Activated T-cell treated with anti-CD3 and anti-CD28 coated beads, Interleukin-2, amount 50 U/mL, for 1 hour (primary cell): Measurements from ENCODE around the gene BPIFB4.
A peak's percentile ranks its signal among the peaks of the same experiment; 100 is the strongest.
"Not testable (repeated sequence)": the region's sequence is repeated elsewhere in the genome, so short reads cannot be mapped to it uniquely, and the experiment has no call there.

Source experiments
- DNase-seq: peaks from one replicate; pipeline ENCODE4 v3.0.0-alpha.2; 2020

The BPIFB4 gene

DNA sequence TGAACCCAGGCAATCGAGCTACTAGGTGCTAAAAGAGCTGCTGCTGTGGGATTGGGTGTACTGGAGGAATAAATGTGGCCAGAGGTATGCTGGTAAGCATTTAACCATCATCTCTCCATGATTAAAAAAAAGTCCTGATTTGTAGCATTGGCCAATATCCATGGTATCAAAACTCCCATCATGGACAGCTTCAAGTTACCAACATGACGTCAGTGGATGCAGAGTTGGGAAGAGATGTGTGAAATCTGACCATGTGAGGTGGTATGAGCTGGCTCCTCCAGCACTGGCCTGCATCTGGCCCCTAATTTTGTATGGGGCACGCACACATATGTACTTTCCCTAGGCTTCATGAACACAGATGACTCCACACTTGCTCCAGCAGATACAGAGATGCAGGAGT, 11.7 kb downstream of the BPIFB4 start:
- no peak for DNase-seq

DNA sequence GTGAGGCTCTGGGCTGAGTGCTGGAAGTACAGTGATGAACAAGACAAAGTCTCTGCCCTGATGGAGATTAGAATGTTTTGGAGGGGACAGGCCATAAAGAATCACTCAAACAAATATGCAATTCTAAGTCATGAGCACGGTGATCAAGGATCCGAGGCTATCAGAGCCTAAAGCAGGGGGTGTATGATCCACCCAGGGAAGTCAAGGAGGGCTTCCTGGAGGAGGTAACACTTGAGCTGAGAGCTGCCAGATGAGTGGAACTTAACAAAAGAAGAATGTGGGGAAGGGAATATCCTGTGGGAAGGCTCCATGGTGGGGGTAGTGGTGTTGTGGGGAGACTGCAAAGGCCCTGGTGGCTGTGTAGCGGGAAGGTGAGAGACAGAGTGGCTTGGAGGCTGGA, 12.2 kb downstream of the BPIFB4 start:
- no peak for DNase-seq

DNA sequence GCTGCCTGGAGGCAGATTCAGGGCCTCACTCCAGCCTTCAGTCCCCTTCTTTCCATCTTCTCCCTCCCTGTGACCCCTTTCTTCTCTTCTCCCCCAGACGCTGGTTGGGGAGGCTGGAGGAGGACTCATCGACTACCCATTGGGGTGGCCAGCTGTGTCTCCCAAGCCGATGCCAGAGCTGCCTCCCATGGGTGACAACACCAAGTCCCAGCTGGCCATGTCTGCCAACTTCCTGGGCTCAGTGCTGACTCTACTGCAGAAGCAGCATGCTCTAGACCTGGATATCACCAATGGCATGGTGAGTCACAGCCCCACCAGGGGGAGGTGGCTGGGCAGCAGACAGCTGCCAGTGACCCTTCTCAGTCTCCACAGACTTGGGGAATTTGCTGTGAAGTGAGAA, 12.9 kb downstream of the BPIFB4 start:
- no peak for DNase-seq

DNA sequence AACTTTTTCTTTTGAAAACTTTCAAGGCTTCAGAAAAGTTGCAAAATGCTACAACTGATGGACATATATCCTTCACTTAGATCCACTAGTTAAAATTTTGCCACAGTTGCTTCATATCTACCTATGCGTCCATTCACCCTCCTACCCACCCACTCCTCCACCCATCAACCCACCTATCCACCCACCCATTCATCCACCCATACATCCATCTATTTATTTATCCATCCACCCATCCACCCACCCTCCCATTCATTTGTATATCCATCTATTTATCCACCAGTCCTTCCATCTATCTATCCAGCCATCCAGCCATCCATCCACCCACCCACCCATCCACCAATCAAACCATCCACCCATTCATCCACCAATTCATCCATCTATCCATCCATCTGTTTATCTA, 13.6 kb downstream of the BPIFB4 start:
- DNase-seq: no peak

DNA sequence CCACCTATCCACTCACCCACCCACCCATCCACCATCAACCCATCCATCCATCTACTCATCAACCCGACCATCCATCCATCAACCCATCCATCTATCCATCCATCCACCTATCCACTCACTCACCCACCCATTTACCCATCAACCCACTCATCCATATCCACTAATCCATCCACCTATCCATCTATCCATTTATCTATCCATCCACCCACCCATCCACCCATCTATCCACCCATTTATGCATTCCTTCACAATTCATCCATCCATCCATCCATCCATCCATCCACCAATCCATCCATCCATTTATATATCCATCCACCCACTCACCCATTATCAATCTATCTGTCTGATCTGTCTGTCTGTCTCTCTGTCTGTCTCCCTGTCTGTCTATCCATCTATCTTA, 14.1 kb downstream of the BPIFB4 start:
- no peak for DNase-seq

DNA sequence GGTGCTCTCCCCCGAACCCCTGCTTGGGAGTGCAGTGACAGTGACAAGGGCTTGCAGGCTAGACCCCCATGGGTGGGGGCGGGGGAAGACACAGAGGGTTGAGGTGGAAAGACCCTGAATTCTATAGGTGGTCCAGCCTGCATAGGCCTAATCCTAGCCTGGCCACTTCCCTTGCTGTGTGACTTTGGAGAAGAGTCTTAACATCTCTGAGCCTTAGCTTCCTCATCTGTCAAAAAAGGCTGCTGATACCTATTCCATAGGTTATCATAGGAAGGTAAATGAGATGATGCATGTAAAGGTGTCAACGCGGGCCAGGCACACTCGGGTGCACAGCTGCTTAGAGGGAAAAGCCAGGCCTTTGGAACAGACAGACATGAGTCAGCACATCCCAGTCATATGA, 15.8 kb downstream of the BPIFB4 start:
- DNase-seq: no peak

DNA sequence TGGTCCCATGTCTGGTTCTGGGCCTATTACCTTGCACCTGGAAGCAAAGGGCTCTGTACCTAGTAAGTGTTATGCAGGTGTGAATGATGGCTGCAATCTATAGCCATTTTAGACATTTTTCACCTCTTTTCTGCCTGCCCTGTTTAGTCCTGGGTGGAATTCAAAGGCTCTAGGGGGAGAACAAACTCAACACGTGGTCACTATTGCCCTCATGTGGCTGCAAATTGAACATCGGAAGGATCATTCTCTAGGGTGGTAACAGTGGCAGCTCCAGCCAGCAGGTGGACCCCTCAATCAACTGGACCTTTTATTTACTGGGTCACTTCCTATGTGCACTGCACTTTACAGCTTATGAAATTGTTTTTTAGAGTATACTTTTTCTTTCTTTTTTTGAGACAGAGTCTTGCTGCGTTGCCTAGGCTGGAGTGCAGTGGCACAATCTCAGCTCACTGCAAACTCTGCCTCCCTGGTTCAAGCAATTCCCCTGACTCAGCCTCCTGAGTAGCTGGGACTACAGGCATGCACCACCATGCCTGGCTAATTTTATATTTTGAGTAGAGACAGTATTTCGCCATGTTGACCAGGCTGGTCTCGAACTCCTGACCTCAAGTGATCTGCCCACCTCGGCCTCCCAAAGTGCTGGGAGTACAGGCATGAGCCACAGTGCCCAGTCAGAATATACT, 16.6 kb downstream of the BPIFB4 start:
- peak; percentile 27 for DNase-seq

DNA sequence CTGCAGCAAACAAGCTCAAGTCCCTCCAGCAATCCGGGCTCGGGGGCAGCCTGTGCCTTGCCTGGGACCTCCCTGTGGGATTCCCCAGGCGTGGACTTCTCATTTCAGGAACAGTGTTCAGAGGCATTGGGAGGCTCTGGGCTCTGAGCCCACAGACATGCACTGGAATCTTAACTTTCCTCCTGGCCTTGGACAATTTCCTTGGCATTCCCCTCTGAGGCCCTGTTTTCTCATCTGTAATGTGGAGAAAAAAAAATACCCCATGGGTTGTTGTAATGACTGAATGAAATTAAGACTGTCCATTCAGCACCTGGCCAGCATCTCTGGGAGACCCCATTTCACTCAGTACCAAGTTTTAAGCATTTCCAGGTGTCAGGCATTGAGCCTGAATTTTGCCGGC, 17.6 kb downstream of the BPIFB4 start:
- no peak for DNase-seq

DNA sequence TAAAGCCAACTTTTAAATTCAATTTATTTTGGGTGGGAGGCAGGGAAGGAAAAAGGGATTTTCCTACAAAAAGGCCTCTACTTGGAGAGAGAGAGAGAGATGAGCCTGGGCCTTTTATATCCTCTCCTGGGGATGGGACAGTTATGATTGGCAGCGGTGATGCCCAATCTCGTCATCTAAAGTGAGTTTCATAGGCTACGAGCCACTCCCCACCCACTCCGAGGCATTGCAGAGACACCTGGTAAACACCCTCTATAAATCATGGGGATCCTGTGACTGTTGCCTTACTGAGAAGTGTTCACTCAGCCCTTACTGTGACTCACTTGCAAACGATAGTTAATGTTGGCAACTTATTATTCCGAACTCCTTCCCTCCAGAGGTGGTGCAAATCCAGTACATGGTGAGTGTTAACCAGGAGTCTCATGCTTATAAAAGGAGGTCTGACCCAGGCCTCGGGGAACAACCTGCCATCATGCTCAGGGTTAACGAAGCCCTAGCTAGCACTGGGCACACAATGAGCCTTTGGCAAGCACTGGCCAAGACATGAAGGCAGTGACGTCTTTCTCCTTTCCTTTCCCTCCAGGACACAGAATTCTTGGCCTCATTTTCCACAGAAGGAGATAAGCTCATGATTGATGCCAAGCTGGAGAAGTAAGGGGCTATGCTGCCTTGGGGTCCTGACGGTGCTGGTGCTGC, 20.5 kb downstream of the BPIFB4 start:
- DNase-seq: no peak

DNA sequence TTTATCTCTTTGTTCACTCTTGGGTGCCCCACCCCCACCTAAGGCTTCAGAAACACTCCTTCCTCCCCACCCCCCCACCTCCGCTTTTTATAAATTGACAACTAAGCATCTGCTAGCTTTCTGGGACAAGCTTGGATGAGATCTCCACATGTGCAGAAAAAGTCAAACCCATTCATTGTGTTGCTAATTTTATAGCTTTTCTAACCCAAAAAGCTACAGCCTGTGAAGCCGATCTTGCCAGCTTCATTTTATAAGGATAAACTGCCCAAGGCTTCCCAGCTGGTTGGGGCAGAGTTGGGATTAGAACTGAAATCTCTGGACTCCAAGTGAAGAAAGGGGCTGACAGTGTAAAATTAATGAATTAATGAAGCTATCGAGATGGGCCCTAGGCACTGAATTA, 24.1 kb downstream of the BPIFB4 start:
- no peak for DNase-seq

DNA sequence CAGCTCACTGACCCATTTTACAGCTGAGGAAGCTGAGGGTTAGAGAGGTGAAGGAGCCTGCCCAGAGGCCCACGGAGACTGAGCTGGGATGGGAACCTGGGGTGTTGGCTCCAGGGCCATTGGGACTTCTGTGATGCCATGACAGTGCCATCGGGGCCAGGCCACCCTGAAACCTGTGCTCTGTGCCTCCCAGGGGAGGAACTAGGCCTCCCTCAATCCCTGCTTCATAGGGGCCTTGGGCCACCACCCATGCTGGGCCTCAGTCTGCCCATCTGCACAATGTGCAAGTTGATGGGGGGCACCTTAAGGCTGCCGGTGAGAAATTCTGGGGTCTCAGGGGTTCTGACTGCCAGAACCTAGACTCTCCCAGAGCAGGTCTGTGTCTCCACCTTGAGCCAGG, 24.9 kb downstream of the BPIFB4 start:
- DNase-seq: no peak

DNA sequence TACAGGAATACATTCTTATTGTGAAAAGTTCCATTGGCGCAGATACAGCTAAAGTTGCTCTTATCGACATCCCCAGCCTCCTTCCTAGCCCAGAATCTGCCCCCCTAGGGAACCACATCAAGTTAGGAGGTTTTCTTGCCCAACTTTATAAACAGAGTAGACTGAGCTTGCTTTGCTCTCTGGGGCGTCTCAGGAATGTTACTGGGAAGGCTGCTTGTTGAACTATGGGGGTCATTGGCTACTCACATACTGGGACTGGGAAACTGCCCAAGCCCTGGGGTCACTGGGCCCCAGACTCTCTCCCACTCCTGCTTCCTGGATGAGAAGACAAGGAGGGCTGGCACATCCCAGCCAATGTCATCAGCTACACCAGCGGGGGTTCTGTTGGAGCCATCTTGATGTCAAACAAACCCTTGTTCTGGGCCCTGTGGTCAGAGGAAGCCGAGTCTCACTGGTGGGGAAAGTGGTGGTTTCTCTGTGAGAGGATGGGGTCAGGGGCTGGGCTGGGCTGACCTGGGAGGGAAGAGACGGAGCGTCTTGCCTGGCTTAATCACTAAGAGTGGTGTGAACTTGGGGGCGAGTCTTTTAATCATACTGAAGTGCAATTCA, 26.0 kb downstream of the BPIFB4 start:
- DNase-seq: no peak

DNA sequence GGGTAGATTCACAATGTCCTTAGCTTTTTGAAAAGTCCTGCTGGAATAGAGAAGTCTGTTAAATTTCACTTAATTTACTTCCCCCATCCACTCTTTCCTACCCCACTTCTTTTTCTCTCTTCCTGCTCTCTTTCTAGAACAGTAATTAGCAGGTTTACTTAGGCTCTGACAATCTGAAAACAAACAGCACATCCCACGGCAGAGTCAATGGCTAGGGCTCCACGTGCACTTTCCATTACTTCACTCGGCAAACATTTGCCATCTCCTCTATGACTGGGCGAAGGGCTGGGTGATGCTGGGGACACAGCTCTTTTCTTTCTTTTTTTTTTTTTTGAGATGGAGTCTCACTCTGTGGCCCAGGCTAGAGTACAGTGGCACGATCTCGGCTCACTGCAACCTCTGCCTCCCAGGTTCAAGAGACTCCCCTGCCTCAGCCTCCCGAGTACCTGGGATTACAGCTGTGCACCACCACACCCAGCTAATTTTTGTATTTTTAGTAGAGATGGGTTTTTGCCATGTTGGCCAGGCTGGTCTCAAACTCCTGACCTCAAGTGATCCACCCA, 26.7 kb downstream of the BPIFB4 start:
- DNase-seq: not testable (repeated sequence)

DNA sequence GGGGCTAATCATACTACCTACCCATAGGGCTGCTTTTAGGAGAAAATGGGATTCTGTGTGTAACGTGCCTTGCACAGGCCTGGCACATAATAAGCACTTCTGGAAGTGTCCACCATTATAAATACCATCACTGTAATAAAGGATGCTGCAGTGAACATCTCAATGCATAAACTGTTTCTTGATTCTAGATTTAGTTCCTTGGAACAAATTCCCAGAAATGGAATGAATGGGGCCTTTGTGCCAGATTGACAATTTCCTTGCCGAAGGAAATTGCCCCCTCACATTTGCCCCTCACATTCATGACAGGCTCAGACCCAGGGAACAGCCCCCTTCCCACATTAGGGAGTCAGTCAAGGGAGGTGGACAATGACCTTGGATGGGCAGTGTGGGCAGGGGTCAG, 29.2 kb downstream of the BPIFB4 start:
- DNase-seq: no peak

DNA sequence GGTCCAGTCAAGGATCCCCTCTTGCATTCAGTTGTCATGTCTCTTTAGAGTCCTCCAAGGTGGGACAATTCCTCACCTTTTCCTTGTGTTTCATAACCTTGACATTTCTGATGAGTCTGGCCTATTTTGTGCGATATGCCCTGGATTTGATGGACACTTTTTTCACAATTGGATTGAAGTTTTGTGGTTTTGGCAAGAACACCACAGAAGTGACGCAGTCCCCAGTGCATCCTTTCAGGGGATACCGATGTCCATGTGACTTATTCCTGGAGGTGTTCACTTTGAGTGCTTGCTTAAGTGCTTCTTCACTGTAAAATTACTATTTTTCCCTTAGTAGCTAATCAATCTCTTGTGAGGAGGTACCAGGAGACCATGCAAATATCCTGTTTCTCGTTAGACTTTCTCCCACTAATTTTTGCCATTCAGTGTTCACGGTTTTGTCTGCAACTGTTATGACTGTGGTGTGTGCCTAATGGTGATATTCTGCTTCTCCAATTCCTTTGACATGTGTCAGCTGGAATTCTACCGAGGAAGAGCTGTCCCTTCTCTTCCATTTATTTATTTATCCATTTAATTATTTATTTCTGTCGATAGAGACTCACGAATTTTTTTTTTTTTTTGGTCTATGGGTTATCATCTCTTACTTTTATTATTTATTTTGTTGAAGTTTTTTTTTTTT, 30.8 kb downstream of the BPIFB4 start:
- DNase-seq: no peak

DNA sequence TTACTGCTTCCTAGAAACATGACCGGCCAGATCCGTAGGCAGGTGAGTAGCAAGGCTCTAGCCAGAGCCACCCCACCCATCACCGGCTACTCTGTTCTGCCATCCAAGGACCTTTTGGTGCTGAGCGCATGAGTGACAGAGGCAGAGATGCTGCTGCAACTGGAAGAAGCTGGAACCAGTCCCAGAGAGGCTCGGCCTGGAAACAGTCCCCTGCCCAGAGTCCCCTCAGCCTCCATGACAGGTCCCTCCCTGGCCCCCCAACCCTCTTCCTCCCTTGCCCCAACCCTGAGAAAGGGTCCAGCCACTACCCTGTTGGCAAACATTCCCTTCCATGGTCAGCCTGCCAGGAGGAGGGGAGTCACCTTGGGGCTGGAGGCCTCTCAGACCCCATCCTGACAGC, 31.9 kb downstream of the BPIFB4 start:
- no peak for DNase-seq

DNA sequence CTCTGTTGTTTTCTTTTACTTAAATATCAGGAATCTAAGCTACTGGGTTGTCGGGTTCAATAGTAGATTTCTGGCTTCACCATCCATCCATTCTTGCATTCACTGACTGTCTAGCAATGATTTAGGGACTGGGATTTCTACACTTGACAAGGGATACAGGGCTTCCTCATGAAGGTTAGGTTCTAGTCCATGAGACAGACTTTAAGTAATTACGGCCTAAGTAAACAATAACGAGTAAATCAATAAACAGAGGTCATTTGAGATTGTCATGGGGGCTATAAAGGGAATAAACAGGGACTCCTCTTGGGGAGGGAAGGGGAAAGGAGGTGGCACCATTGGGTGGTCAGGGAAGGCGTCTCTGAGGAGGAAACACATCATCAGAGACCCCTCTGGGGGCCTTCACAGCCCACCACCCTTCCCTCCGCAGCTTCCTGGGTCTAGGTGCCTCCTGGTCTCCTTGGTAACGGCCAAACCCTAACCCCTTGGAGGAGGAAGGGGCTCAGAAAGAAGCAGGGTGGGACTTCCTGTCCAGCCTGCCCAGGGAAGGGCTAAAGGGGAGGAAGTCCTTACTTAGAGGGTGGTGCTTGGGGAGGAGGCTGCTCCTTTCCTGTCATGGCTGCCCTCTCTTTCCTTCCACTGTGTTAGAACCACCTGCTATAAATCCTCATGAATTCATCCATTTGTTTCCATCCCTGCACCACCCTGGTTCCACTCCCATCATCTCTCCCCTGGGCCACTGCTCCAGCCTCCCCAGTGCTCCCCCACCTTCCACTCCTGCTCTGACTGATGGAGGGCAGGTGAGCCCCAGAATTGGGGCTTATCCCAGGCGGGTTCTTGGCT, 33.3 kb downstream of the BPIFB4 start:
- DNase-seq: no peak

DNA sequence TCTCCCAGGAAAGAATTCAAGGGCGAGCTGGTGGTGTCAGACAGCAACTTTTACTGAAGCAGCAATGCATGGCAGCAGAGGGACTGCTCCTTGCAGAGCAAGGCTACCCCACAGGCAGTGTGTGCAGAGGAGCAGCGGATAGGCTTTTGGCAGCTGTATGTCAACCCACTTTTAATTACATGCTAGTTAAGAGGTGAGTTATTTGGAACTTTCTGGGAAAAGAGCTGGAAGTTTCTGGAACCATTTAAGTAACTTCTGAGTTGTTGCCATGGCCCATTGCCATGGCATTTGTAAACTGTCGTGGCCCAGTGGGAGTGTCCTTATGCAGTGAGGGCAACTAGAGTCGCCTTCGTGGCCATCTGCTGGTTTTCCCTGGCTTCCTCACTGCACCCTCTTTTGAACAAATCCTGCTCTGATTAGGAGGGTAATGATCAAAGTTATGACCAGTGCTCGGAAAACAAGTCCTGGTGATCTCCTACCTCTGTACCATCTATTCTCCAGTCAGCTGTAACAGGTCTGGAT, 34.0 kb downstream of the BPIFB4 start:
- no peak for DNase-seq

DNA sequence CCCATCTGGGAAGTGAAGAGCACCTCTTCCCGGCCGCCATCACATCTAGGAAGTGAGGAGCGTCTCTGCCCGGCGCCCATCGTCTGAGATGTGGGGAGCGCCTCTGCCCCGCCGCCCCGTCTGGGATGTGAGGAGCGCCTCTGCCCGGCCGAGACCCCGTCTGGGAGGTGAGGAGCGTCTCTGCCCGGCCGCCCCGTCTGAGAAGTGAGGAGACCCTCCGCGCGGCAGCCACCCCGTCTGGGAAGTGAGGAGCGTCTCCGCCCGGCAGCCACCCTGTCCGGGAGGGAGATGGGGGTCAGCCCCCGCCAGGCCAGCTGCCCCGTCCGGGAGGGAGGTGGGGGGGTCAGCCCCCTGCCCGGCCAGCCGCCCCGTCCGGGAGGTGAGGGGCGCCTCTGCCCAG, 36.1 kb downstream of the BPIFB4 start:
- not testable (repeated sequence) for DNase-seq

DNA sequence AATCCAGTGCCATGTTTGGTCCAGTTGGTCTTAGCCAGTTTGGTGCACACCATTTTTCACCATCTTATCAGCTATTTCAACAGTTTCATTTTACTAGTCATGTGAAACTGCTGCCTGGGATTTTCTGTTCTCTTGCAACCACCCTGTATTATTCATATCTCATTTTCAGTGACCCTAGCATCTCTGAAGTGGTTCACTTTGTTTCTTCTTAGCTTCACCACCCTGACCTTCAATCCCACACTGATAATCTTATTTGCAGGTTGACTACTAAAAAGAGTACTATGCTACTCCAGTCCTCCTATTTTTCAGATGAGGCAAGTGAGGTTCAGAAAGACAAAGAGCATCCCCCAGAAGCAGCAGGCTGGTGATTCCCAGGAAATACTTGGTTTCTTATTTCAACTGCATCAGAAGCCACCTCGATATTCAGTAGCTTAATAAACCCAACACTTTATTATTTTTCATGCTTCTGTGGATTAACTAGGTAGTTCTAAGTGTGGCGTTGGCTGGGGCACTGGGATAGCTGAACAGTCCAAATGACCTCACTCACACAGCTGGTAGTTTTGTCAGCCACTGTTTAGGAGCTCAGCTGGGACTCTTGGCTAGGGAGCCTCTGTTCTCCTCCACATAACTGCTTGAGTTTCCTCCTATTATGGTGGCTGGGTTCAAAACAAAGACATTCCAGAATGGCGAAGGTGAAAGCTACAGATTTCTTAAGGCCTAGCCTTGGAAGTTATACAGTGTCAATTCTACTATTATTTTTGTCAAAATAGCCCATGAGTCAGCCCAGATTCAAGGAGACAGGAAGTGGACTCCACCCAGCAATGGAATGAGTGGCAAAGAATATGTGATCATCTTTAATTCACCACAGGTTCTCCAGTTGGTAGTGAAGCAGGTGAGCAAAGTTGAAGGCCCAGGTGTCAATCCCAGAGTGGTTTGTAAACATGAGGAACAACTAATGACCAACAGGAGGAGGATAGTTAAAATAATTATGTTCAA, 40.6 kb downstream of the BPIFB4 start:
- DNase-seq: no peak

DNA sequence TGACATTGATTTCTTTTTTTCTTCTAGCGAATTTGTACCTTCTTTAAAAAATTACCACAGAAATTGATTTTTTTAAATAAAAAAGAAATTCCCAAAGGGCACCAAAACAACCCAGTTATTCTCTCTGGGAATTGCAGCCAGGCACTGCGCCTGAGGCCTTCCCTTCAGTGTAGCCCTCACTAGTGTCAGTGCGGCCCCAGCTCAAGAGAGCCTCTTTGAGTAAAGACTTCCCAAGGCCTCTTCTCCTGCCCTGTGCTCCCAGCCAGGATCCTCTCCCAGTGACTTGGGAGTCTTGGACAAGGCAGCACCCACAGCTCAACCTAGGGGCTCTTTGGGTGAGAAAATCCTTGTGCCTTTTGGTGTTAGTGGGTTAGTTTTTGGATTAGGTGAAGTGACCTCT, 41.5 kb downstream of the BPIFB4 start:
- no peak for DNase-seq
